ENCODE results near the gene UBL3.

- TF ChIP-seq EED (IDR thresholded peaks at IDR 0.05; ENCODE audit: low read depth) = no peak
- no peak for TF ChIP-seq ZBTB33 (IDR thresholded peaks at IDR 0.05)
- TF ChIP-seq SRF (IDR thresholded peaks at IDR 0.05; ENCODE audit: low read depth in 2 of 2, low read length in 2 of 2) = no peak
- TF ChIP-seq CTCF (IDR thresholded peaks at IDR 0.05 in 2 of 3, conservative IDR thresholded peaks at IDR 0.05 in 1 of 3; ENCODE audit: control insufficient read depth in 2 of 3, extremely low read depth in 1 of 3, insufficient read depth in 1 of 3, low read depth in 3 of 3, low read length in 3 of 3) = no peak
- TF ChIP-seq TAF1 (IDR thresholded peaks at IDR 0.05; ENCODE audit: borderline replicate concordance, low read depth, low read length) = no peak
- TF ChIP-seq POLR2A (IDR thresholded peaks at IDR 0.05; ENCODE audit: low read depth, low read length) = no peak
- TF ChIP-seq CEBPB (IDR thresholded peaks at IDR 0.05; ENCODE audit: borderline replicate concordance in 1 of 2, low read depth in 2 of 2, low read length in 2 of 2) = no peak
- no peak for TF ChIP-seq POLR2AphosphoS5 (IDR thresholded peaks at IDR 0.05; ENCODE audit: low read length)
- TF ChIP-seq BRCA1 (IDR thresholded peaks at IDR 0.05; ENCODE audit: low read depth, low read length) = no peak
- no peak for TF ChIP-seq MAX (IDR thresholded peaks at IDR 0.05; ENCODE audit: low read depth, low read length)
Observed at GRCh38 chr13:29892151-29892550, 41.7 kb upstream of the UBL3 start.
